ENCODE results near the gene DENND1B.

Gene DENND1B

GRCh38 chr1:197775282-197776262 lies at the start of gene DENND1B:
Gene DENND1B, minus strand, starts transcription at chr1:197775480. Its CDS starts 325 bp downstream, at chr1:197775155.
- DNase-seq, result peak; percentile 56

- DNase-seq, result no peak
Measured at GRCh38 chr1:197814306-197814705, 39.0 kb upstream of the DENND1B start.

- no peak for DNase-seq
Measured at GRCh38 chr1:197813741-197814140, 38.5 kb upstream of the DENND1B start.

- no peak for DNase-seq
Measured at GRCh38 chr1:197811769-197812168, 36.5 kb upstream of the DENND1B start.

- DNase-seq, result no peak
Measured at GRCh38 chr1:197810812-197811211, 35.5 kb upstream of the DENND1B start.

- DNase-seq, result no peak
Measured at GRCh38 chr1:197808880-197809279, 33.6 kb upstream of the DENND1B start.

GRCh38 chr1:197807739-197808453 lies 32.6 kb upstream of the DENND1B start:
- no peak for DNase-seq

- no peak for DNase-seq
Measured at GRCh38 chr1:197807216-197807615, 31.9 kb upstream of the DENND1B start.

- DNase-seq, result no peak
Measured at GRCh38 chr1:197806718-197807117, 31.4 kb upstream of the DENND1B start.

- no peak for DNase-seq
Measured at GRCh38 chr1:197801684-197802083, 26.4 kb upstream of the DENND1B start.

- DNase-seq, result no peak
Measured at GRCh38 chr1:197801111-197801482, 25.8 kb upstream of the DENND1B start.

- DNase-seq, result no peak
Measured at GRCh38 chr1:197800379-197801110, 25.3 kb upstream of the DENND1B start.

GRCh38 chr1:197799271-197799670 lies 24.0 kb upstream of the DENND1B start:
- no peak for DNase-seq

GRCh38 chr1:197798492-197798891 lies 23.2 kb upstream of the DENND1B start:
- peak; percentile 1 for DNase-seq

GRCh38 chr1:197797010-197797409 lies 21.7 kb upstream of the DENND1B start:
- no peak for DNase-seq

- DNase-seq, result no peak
Measured at GRCh38 chr1:197788741-197789739, 13.8 kb upstream of the DENND1B start.

- DNase-seq, result no peak
Measured at GRCh38 chr1:197787623-197788536, 12.6 kb upstream of the DENND1B start.

GRCh38 chr1:197787056-197787455 lies 11.8 kb upstream of the DENND1B start:
- no peak for DNase-seq

GRCh38 chr1:197786280-197786679 lies 11.0 kb upstream of the DENND1B start:
- DNase-seq, result no peak

GRCh38 chr1:197783510-197783948 lies 8.2 kb upstream of the DENND1B start:
- no peak for DNase-seq

Data from NCI-H1105 (cell line).